Right cardiac atrium (tissue), 5 donors: Measurements from ENCODE around the gene ATL2. TPM values are rescaled to one million over a fixed set of nuclear protein-coding genes. Genes with fewer than 3 reads are reported as not detected.
"Not testable (repeated sequence)": the region's sequence is repeated elsewhere in the genome, so short reads cannot be mapped to it uniquely, and the experiment has no call there.

Experiments used
- ATAC-seq, 2 donors: fragments of 200-7000 bp; cut with Tn5 transposase; one replicate each; pipeline versions ENCODE4 v1.8.0 to v1.9.1; 2020; ENCODE audit warnings: moderate library complexity in 2 of 2, mild to moderate bottlenecking in 1 of 2
- DNase-seq, 3 donors: peaks; one replicate each; pipeline ENCODE4 v3.0.0-alpha.2; 2020
- H3K27ac ChIP-seq: one replicate; pipeline ENCODE4 v1.5.1; 2013; ENCODE audit warnings: mild to moderate bottlenecking, low read length, control low read depth, moderate library complexity
- H3K27me3 ChIP-seq: one replicate; pipeline ENCODE4 v1.6.1; 2013; ENCODE audit not compliant: control insufficient read depth, insufficient read depth
- H3K4me1 ChIP-seq: one replicate; pipeline ENCODE4 v1.6.1; 2013; ENCODE audit warnings: low read length; ENCODE audit not compliant: control insufficient read depth, insufficient read depth
- H3K4me3 ChIP-seq: one replicate; pipeline ENCODE4 v1.5.1; 2013; ENCODE audit warnings: low read length, control low read depth
- H3K9me3 ChIP-seq: one replicate; pipeline ENCODE4 v1.6.1; 2013; ENCODE audit warnings: low read length; ENCODE audit not compliant: control insufficient read depth
- WGBS: extraction: QIAGEN DNeasy Blood & Tissue Kit; methylation state at CpG from one replicate; pipeline ENCODE4 v1.1.7; 2013; 5-methylcytosine and 5-hydroxymethylcytosine counted together
- intact Hi-C, 4 donors: fragments of 100-400 bp; cut with DNase I; formaldehyde crosslinking; loops; one replicate each; pipeline versions ENCODE4 v1.11.0 to v1.14.0; 2022 to 2023
- polyA plus RNA-seq: library from polyadenylated mRNA; stranded (reverse); fragments of 200-250 nt; gene quantifications from one replicate; pipeline ENCODE4 v1.2.3, GENCODE V29; 2013
- total RNA-seq, 4 donors: library from RNA; stranded (reverse); fragmentation: NEBNext Ultra II Directional; extraction: Animal tissue kit (Norgen Biotek cat#: 25700); gene quantifications; one replicate each; pipeline ENCODE4 v1.2.1, GENCODE V29; 2021
- donor health status: healthy with polysubstance abuse.
- donor health status: DM: no; HTN: yes; CAD: no.
- donor health status: DM: no; HTN: no; CAD: no.
- donor health status: DM: no; HTN: yes; CAD: no; lungs with severe emphysema.
- donor health status: DM: yes; HTN: yes; CAD: no.

ATL2 gene
- total and polyA plus RNA-seq, 5 donors = 19.9 to 53.5 (median 41.0) TPM

DNA sequence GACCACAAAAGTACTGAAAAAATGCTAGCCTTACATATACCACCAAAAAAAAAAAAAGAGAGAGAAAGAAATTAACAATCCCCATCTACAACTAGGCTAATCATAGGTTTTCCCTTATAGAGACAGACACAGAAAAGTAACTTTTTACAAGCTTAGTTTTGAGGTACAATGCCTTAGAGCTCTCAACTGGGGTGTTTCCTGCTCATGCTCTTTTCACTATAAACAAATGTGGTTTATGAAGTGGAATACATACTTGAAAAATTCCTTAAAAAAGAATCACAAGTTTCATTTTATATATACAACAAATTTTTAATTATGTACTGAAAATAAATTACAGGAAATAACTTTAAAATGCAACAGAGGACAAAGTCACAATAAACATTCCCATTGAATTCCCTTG is 82.5 kb downstream of the ATL2 start:
- Histone ChIP-seq H3K4me1 (no peaks in the 10 kb centered on the region), H3K4me3 (no peak overlapping the region), H3K27ac (no peak overlapping the region), H3K27me3 (no peaks in the 10 kb centered on the region), H3K9me3 (no peaks in the 10 kb centered on the region)
- intact Hi-C loops = no loop called here
- ATAC-seq = no peak
- no peak for DNase-seq

DNA sequence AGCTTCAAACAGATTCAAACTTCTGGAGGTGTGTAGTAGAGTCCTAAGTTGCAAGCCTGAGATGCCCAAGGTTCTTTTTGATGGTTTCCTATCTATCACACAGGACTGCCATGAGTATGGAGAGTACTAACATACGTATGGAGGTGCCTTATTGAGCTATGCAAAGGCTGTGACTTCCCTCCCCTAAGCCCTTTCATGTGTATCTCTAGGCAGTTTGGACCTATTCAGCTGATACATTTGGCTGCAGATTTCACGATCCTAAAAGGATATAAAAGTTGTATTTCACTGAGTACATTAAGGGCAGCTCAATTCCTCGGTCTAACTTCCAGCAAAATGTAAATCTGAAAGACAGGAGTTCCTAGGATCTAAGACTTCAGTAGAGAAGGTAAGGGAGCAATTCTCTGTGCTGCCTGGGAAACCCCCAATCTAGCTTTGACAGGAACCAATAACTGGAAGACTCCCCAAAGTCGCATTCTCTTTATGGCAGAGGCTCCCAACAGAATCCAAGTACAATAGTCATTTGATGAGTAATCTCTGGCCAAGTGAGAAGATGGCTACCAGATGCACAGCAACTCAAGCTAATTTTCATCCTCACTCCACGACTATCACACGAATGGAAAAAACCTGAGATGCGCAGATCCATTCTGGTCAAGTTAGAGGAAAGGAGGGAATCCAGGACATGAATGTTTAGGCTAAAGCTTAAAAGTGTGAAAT is 83.8 kb downstream of the ATL2 start:
- 93% methylated on average over 7 of the region's 7 CpGs for WGBS
- ATAC-seq = no peak

DNA sequence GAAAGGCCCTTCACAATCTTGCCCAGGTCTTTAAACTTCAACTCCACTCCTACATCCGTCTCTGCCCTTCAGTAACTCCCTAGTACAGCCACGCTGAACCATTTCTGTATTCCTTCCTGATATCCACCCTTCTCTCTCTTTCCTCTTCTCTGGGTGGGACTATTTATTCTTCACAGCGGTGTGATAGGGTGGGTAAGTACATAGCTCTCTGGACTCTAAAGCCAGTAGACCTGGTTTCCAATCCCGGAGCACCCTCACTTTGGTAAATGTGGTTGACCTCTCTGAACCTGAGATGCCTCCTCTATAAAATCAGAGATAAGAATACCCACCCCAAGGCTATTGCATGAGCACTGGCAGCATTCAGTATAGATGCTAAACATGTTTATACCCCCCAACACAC is 86.7 kb downstream of the ATL2 start:
- no peak for DNase-seq
- H3K9me3 ChIP-seq = no peaks in the 10 kb centered on the region
- H3K27me3 ChIP-seq = no peaks in the 10 kb centered on the region
- H3K27ac ChIP-seq = no peak overlapping the region
- intact Hi-C loops = no loop called here
- 70% methylated on average over 4 of the region's 4 CpGs for WGBS
- H3K4me3 ChIP-seq = no peak overlapping the region
- no peaks in the 10 kb centered on the region for H3K4me1 ChIP-seq
- peak; percentile 33 to 43 for ATAC-seq

More for the DNA sequence above, 83.8 kb downstream of the ATL2 start:
- intact Hi-C loops = no loop called here
- DNase-seq = no peak
- H3K4me3 ChIP-seq = no peak overlapping the region
- no peaks in the 10 kb centered on the region for H3K27me3 ChIP-seq
- H3K27ac ChIP-seq = no peak overlapping the region
- H3K9me3 ChIP-seq = no peaks in the 10 kb centered on the region
- H3K4me1 ChIP-seq = no peaks in the 10 kb centered on the region

DNA sequence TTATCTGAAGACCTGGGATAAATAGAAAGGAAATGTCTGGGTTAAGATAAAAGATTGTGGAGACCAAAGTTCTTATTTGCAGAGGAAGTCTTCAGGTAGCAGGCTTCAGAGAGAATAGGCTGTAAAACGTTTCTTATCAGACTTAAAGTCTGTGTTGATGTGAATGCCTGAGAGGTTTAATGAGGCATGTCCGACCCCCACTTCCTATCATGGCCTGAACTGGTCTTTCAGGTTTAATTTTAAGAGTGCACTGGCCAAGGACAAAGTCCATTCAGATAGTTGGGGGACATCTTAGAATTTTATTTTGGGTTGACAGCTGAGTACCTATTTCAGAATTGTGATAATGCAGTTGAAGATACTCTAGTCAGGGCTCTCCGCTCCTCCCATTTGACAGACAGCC is 92.1 kb downstream of the ATL2 start:
- Histone ChIP-seq H3K27ac (no peak overlapping the region), H3K9me3 (no peaks in the 10 kb centered on the region), H3K4me1 (no peaks in the 10 kb centered on the region), H3K27me3 (no peaks in the 10 kb centered on the region), H3K4me3 (no peak overlapping the region)
- WGBS = 39% methylated on average over 3 of the region's 3 CpGs
- DNase-seq = no peak
- intact Hi-C loops = no loop called here
- no peak for ATAC-seq

DNA sequence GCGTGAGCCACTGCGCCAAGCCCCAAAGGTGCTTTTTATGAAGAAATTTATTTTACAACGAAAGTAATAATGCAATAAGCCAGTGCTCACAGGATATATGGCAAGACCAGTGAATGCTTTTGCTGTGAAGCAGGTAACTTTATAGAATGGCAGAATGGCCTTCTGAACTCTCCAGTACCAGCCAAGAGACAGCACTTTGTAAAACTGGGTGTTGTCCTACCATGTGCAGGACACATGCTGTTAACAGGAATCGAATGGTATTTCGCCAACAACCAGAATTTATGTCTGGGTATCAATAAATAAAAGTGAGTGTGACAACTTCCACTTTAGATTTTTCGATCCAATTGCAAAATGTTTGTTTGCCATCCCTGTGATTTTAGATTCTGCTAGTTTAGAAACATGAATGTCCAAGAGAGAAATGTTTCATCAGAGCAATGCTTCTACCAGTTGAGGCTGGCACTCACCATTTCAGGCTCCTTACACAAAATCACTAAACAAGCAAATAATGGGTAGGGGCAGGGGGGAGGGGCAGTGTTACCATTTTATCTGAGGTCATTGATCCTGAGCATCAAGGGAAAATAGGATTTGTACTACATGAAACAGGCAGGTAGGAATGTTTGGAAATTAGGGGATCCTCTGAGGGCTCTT is 95.9 kb downstream of the ATL2 start:
- H3K27me3 ChIP-seq = no peaks in the 10 kb centered on the region
- WGBS = 92% methylated on average over 6 of the region's 6 CpGs

DNA sequence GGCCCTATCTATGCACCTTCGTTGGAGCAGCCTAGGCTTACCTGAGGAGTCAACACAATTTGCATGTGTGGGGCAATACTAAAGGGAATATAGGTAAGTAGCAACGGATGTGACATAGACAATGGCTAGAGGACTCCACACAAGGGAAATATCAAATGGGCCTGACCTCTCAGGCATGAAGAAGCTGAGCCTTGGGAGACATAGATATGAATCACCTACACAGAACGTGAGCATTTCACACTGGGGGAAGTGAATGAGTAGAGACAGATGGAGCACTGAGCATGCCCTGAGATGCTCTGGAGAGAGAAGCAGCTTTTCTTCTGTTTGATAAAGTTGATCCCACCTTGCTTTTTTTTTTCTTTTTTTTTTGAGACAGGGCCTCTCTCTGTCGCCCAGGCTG is 97.9 kb downstream of the ATL2 start:
- Histone ChIP-seq H3K27ac (no peak overlapping the region), H3K4me1 (no peaks in the 10 kb centered on the region), H3K9me3 (no peaks in the 10 kb centered on the region), H3K4me3 (no peak overlapping the region), H3K27me3 (no peaks in the 10 kb centered on the region)
- ATAC-seq (no peak), DNase-seq (no peak)
- intact Hi-C loops = loop anchor here in 3 of 4 donors (5.0 to 10.0 kb wide), 3 partner anchors 294 to 384 kb away; no protein-coding TSS in a partner anchor
- 61% methylated on average over 4 of the region's 4 CpGs for WGBS

More for the DNA sequence above, 95.9 kb downstream of the ATL2 start:
- Histone ChIP-seq H3K4me1 (no peaks in the 10 kb centered on the region), H3K9me3 (no peaks in the 10 kb centered on the region), H3K4me3 (no peak overlapping the region), H3K27ac (no peak overlapping the region)
- no peak for DNase-seq
- no peak for ATAC-seq
- intact Hi-C loops = no loop called here

DNA sequence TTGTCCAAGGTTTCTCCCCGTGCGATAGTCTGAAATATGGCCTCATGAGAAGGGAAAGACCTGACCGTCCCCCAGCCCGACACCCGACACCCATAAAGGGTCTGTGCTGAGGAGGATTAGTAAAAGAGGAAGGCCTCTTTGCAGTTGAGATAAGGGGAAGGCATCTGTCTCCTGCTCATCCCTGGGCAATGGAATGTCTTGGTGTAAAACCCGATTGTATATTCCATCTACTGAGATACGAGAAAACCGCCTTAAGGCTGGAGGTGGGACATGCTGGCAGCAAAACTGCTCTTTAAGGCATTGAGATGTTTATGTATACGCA is 99.0 kb downstream of the ATL2 start:
- DNase-seq, H3K27ac ChIP-seq, ATAC-seq, H3K27me3 ChIP-seq, H3K4me1 ChIP-seq, H3K9me3 ChIP-seq, H3K4me3 ChIP-seq: not testable (repeated sequence)
- intact Hi-C loops = loop anchor here in 3 of 4 donors (5.0 to 10.0 kb wide), 3 partner anchors 293 to 383 kb away; no protein-coding TSS in a partner anchor
- 72% methylated on average over 9 of the region's 9 CpGs for WGBS

DNA sequence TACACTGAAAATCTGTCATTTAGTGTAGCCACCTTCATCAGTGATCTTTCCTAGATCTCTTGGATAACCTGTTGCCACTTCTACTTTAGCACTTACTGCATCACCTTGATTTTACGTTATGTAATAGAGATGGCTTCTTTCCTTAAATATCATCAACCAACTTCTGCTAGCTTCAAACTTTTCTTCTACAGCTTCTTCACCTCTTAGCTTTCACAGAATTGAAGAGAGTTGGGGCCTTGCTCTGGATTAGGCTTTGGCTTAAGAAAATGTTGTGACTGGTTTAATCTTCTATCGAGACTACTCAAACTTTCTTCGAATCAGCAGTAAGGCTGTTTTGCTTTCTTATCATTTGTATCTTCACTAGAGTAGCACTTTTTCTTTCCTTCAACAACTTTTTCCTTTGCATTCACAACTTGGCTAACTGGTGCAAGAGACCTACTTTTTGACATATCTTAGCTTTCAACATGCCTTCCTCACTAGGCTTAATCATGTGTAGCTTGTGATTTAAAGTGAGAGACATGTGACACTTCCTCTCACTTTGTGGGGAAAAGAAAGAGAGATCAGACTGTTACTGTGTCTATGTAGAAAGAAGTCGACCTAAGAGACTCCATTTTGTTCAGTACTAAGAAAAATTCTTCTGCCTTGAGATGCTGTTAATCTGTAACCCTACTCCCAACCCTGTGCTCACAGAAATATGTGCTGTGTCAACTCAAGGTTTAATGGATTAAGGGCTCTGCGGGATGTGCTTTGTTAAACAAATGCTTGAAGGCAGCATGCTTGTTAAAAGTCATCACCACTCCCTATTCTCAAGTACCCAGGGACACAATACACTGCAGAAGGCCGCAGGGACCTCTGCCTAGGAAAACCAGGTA is 99.6 kb downstream of the ATL2 start:
- 63% methylated on average over 6 of the region's 6 CpGs for WGBS
- intact Hi-C loops = loop anchor here in 3 of 4 donors (5.0 to 10.0 kb wide), 3 partner anchors 293 to 383 kb away; no protein-coding TSS in a partner anchor
- no peaks in the 10 kb centered on the region for H3K4me1 ChIP-seq
- H3K4me3 ChIP-seq = no peak overlapping the region
- H3K27ac ChIP-seq = no peak overlapping the region
- H3K9me3 ChIP-seq = no peaks in the 10 kb centered on the region
- DNase-seq = no peak
- ATAC-seq = no peak
- no peaks in the 10 kb centered on the region for H3K27me3 ChIP-seq

DNA sequence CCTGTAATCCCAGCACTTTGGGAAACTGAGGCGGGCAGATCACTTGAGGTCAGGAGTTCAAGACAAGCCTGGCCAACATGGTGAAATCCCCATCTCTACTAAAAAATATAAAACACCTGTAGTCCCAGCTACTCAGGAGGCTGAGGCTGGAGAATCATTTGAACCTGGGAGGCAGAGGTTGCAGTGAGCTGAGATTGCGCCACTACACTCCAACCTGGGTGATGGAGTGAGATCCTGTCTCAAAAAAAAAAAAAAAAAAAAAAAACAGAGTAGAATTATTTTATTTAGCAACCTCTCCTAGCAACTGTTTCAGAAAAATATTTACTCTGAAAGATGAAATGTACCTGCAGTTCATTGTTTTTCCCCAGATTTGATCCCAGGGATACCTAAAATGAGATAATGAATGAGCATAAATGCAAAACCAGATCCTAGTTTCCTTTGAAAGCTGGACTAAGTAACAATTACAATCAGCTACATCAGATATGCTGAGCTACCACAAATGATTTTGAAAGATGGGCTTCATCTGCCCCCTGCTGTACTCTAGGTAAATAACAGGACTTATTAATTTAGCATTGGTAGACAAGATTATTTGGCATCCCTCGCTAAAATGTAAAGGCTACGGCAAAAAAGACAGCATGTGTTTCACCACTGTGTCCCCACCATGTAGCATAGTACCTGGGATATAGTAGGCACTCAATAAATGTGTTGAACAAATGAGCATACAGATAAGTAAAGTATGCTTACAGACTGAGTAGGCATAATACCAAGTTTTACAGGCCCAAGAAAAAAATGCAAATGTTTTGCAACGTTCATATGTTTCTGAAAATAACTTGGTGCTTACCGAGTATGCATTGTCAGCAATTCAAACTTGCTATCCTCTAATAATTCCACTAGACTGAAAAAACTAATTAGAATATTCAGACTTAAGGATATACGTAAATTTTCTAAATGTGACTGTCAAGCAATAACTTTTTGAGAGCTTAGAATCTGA is 102.5 kb downstream of the ATL2 start:
- DNase-seq (no peak), ATAC-seq (peak; percentile 63 to 86)
- Histone ChIP-seq H3K27me3 (no peaks in the 10 kb centered on the region), H3K4me1 (no peaks in the 10 kb centered on the region), H3K9me3 (no peaks in the 10 kb centered on the region), H3K4me3 (no peak overlapping the region), H3K27ac (no peak overlapping the region)
- intact Hi-C loops = loop anchor here (2.0 to 10.0 kb wide), 4 partner anchors 290 to 380 kb away; no protein-coding TSS in a partner anchor
- WGBS = 52% methylated on average over 7 of the region's 7 CpGs

DNA sequence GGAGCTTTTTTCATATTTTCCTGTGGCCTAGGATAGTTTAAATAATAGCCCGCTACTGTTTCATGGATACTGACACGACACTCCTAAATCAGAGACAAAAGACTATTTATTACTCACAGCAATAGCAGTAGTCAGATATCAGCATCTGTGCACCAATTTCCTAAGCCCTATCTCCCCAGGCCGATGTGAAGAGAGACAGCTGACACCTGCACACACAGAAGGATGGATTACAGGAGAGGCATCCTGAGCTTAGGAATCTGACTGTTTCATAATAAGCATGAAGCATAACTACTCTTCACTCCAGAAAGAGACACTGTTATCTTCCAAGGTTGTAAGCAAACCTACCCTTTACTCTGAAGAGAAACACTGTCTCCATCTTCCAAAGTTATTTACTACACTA is 105.4 kb downstream of the ATL2 start:
- Histone ChIP-seq H3K27ac (no peak overlapping the region), H3K9me3 (no peaks in the 10 kb centered on the region), H3K4me1 (no peaks in the 10 kb centered on the region), H3K27me3 (no peaks in the 10 kb centered on the region), H3K4me3 (no peak overlapping the region)
- 73% methylated on average over 3 of the region's 3 CpGs for WGBS
- DNase-seq (no peak), ATAC-seq (no peak)
- intact Hi-C loops = loop anchor here in 3 of 4 donors (5.0 to 10.0 kb wide), 3 partner anchors 287 to 377 kb away; no protein-coding TSS in a partner anchor
